ENCODE results near the gene ATP9B.

Gene ATP9B

DNA sequence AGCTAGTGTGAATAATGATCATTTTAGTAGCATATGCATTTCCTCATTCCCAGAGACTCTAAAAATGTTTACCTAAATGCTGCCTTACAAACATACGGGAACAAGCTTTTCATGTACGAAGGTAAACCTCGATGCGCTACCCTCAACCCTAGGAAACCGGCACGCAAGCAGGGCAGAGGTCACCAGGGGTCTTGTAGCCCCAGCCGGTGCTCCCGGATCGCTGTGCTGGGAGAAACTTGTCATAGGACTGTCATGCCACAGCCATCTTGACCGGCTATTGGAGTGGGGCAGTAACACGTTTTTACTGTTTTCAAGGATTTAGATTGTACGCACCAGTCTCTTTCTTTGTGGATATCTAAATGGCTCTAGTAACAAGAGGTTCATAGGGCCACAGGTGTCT is 291.7 kb downstream of the ATP9B start:
- H3K4me3 ChIP-seq (ENCODE audit: low read depth, low read length), result no peak overlapping the region
- DNase-seq (ENCODE audit: low read depth), result no peak
- TF ChIP-seq, protein P1, sequence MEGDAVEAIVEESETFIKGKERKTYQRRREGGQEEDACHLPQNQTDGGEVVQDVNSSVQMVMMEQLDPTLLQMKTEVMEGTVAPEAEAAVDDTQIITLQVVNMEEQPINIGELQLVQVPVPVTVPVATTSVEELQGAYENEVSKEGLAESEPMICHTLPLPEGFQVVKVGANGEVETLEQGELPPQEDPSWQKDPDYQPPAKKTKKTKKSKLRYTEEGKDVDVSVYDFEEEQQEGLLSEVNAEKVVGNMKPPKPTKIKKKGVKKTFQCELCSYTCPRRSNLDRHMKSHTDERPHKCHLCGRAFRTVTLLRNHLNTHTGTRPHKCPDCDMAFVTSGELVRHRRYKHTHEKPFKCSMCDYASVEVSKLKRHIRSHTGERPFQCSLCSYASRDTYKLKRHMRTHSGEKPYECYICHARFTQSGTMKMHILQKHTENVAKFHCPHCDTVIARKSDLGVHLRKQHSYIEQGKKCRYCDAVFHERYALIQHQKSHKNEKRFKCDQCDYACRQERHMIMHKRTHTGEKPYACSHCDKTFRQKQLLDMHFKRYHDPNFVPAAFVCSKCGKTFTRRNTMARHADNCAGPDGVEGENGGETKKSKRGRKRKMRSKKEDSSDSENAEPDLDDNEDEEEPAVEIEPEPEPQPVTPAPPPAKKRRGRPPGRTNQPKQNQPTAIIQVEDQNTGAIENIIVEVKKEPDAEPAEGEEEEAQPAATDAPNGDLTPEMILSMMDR (IDR thresholded peaks at IDR 0.05; ENCODE audit: control insufficient read depth, extremely low read depth, insufficient read depth), result no peak

DNA sequence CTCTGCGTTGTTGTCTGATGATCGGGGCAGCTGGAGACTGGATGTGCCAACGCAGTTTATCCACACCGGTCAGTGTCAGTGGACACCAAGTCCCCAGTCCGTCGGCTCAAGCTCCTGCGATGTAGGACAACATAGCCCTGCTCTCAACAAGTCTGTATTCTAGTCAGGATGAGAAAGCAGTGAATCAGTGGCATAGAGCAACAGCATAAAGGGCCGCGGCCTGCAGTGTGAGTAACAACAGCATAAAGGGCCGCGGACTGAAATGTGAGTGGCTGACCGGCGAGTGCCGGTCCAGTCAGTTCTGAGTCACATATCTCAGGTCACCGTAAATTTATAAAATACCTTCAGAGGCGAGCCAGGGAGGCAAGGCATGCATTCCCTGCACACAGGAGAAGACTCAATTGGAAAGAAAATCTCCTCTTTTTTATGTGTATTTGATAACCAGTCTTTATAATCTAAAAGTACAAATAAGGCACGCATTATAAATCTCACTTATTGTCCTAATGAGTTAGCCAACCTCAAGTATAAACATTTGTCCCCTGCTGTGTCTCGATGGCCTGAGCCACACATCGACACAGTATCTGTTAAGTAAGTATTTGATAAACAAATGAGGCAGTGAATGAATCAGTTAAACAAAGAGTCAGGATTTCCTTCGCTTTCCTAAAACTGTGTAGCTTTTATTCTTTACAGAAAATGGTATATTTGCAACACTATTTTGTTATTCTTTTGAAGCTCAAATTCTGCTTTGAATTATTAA is 292.8 kb downstream of the ATP9B start:
- H3K4me3 ChIP-seq (ENCODE audit: low read depth, low read length), result no peak overlapping the region
- TF ChIP-seq, protein P1 (IDR thresholded peaks at IDR 0.05; ENCODE audit: control insufficient read depth, extremely low read depth, insufficient read depth), result no peak
- DNase-seq (ENCODE audit: low read depth), result no peak

DNA sequence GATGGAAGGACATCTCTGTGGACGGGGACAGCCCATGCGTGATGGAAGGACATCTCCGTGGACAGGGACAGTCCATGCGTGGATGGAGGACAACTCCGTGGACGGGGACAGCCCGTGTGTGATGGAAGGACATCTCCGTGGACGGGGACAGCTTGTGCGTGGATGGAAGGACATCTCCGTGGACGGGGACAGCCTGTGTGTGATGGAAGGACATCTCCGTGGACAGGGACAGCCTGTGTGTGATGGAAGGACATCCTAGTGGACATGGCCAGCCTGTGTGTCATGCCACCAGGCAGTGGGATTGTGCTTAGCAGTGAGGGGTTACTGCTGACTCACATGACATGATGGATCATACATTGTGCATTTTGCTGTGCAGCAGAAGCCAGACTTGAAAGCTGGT is 296.5 kb downstream of the ATP9B start:
- TF ChIP-seq, protein P1 (IDR thresholded peaks at IDR 0.05; ENCODE audit: control insufficient read depth, extremely low read depth, insufficient read depth), result no peak
- DNase-seq (ENCODE audit: low read depth), result no peak
- H3K4me3 ChIP-seq (ENCODE audit: low read depth, low read length), result no peak overlapping the region

DNA sequence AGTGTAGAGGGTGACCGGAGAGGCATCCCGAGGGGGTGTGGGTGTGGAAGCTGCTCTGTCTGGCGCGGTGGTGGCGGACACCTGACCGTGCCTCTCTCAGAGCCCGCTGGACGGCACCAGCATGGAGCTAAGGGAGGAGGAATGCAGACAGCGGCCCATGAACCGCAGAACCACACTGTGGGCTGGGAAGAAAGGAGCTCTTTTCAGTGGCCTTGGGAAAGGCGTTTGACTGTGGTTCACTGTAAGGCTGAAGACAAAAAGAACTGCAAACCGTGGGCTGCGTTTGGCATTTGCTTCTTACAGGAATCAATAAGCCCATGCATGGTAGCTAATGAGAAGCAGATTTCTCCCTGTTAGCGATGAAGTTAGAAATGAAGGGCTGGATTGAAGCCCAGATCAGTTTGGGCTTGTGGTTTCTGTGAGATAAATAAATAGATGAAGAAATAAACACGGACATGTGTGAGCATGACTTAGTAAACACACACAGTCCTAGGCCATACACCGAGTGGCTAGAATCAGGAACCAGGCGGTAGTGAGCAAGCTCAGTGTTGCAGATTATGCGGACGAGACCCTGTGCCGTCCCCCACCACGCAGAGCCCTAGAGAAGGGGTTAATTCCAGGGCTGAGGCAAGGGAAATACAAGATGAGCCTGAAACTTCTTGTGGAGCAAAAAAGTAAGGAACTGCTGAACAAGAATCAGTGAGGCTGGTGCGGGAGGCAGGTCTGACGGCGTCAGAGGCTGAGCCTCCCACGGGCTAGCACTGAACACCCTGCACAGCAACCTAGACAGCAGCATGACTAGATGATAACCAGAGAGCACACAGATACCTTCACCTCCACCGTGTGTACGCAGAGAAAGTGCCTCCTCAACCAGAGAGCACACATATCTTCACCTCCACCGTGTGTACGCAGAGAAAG is 297.2 kb downstream of the ATP9B start:
- no peak overlapping the region for H3K4me3 ChIP-seq (ENCODE audit: low read depth, low read length)
- TF ChIP-seq, protein P1 (IDR thresholded peaks at IDR 0.05; ENCODE audit: control insufficient read depth, extremely low read depth, insufficient read depth), result no peak
- DNase-seq (ENCODE audit: low read depth), result no peak

DNA sequence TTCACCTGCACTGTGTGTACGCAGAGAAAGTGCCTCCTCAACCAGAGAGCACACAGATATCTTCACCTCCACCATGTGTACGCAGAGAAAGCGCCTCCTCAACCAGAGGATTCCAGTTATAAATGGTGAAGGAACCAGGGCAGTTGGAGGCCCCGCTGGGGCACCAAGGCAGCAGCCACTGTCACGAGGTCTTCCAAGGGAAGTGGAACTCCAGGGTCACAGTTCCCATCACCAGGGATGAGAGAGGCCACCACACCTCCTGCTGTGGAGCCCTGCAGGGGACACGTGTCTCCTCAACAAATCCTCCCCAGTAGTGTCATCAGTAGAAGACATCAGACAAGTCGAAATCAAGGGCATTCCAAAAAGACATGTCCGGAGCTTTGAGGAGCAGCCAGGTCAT is 298.3 kb downstream of the ATP9B start:
- no peak for DNase-seq (ENCODE audit: low read depth)
- TF ChIP-seq, protein P1 (IDR thresholded peaks at IDR 0.05; ENCODE audit: control insufficient read depth, extremely low read depth, insufficient read depth), result no peak
- no peak overlapping the region for H3K4me3 ChIP-seq (ENCODE audit: low read depth, low read length)

DNA sequence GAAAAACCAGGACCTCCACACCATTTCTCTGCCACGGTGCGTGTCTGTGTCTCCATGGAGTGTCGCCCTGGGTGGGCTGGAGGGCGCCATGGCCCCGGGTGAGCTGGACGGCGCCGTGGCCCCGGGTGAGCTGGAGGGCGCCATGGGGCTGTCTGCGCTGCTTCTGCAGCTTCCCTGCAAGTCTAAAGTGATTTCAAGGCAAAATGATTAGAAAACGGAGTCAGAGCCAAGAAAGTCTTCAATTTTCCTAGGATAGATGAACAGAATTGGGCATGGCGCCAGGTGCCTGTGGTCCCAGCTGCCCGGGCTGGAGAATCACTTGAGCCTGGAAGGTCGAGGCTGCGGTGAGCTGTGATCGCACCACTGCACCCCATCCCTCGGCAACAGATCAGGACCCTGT is 298.8 kb downstream of the ATP9B start:
- TF ChIP-seq, protein P1 (IDR thresholded peaks at IDR 0.05; ENCODE audit: control insufficient read depth, extremely low read depth, insufficient read depth), result no peak
- no peak overlapping the region for H3K4me3 ChIP-seq (ENCODE audit: low read depth, low read length)
- no peak for DNase-seq (ENCODE audit: low read depth)

Data from LNCaP clone FGC (cell line).